ENCODE data around the gene ABCG2. TPM values are rescaled to one million over a fixed set of nuclear protein-coding genes. Genes with fewer than 3 reads are reported as not detected.

The ABCG2 gene
- total RNA-seq, 4 donors from 2014 or later: 1.1 to 5.0 (median 2.6) TPM

GRCh38 chr4:88075336-88075735, 83.1 kb downstream of the ABCG2 start:
- H3K9me3 ChIP-seq: peaks cover 0 to 9% (median 0%) of the 10 kb centered on the region in 3 donors
- no peak overlapping the region for H3K27ac ChIP-seq
- 81 to 82% methylated on average over 8 to 9 of the region's 9 CpGs for WGBS, 2 donors (ENCODE audit: low coverage in 1 of 2)
- H3K4me3 ChIP-seq: no peak overlapping the region
- ATAC-seq: no peak
- TF ChIP-seq POLR2A (IDR thresholded peaks at IDR 0.05): no peak
- TF ChIP-seq, protein P1, sequence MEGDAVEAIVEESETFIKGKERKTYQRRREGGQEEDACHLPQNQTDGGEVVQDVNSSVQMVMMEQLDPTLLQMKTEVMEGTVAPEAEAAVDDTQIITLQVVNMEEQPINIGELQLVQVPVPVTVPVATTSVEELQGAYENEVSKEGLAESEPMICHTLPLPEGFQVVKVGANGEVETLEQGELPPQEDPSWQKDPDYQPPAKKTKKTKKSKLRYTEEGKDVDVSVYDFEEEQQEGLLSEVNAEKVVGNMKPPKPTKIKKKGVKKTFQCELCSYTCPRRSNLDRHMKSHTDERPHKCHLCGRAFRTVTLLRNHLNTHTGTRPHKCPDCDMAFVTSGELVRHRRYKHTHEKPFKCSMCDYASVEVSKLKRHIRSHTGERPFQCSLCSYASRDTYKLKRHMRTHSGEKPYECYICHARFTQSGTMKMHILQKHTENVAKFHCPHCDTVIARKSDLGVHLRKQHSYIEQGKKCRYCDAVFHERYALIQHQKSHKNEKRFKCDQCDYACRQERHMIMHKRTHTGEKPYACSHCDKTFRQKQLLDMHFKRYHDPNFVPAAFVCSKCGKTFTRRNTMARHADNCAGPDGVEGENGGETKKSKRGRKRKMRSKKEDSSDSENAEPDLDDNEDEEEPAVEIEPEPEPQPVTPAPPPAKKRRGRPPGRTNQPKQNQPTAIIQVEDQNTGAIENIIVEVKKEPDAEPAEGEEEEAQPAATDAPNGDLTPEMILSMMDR (IDR thresholded peaks at IDR 0.05): no peak
- no peak for TF ChIP-seq EP300 (IDR thresholded peaks at IDR 0.05)
- no peak for TF ChIP-seq POLR2AphosphoS5 (IDR thresholded peaks at IDR 0.05)
- no peaks in the 10 kb centered on the region for H3K27me3 ChIP-seq
- H3K36me3 ChIP-seq: peaks cover 12 to 85% of the 10 kb centered on the region in 2 donors
- H3K4me1 ChIP-seq: no peaks in the 10 kb centered on the region

GRCh38 chr4:88070031-88070430, 88.4 kb downstream of the ABCG2 start:
- H3K36me3 ChIP-seq: peaks cover 5 to 99% of the 10 kb centered on the region in 2 donors
- ATAC-seq: no peak

GRCh38 chr4:88064410-88064809, 94.0 kb downstream of the ABCG2 start:
- H3K27ac ChIP-seq: no peak overlapping the region
- H3K9me3 ChIP-seq: peaks cover 0 to 9% (median 0%) of the 10 kb centered on the region in 3 donors
- H3K4me3 ChIP-seq: no peak overlapping the region
- peaks cover 0 to 9% (median 0%) of the 10 kb centered on the region in 3 donors for H3K4me1 ChIP-seq
- 86 to 90% methylated on average over 4 to 5 of the region's 6 CpGs for whole genome bisulfite sequencing, 2 donors (ENCODE audit: low coverage in 1 of 2)
- no peaks in the 10 kb centered on the region for H3K27me3 ChIP-seq
- no peak for ATAC-seq
- TF ChIP-seq, protein P1 (IDR thresholded peaks at IDR 0.05): no peak
- no peak for TF ChIP-seq POLR2A (IDR thresholded peaks at IDR 0.05)
- no peak for TF ChIP-seq EP300 (IDR thresholded peaks at IDR 0.05)
- TF ChIP-seq POLR2AphosphoS5 (IDR thresholded peaks at IDR 0.05): no peak
- peaks cover 5 to 90% of the 10 kb centered on the region in 2 donors for H3K36me3 ChIP-seq

More at GRCh38 chr4:88070031-88070430, 88.4 kb downstream of the ABCG2 start:
- H3K9me3 ChIP-seq: peaks cover 0 to 19% (median 0%) of the 10 kb centered on the region in 3 donors
- no peak overlapping the region for H3K27ac ChIP-seq
- no peaks in the 10 kb centered on the region for H3K27me3 ChIP-seq
- WGBS, 2 donors (ENCODE audit: low coverage in 1 of 2): 93 to 100% methylated on average over 1 of the region's 1 CpG
- H3K4me1 ChIP-seq: no peaks in the 10 kb centered on the region
- TF ChIP-seq, protein P1 (IDR thresholded peaks at IDR 0.05): no peak
- no peak for TF ChIP-seq EP300 (IDR thresholded peaks at IDR 0.05)
- TF ChIP-seq POLR2AphosphoS5 (IDR thresholded peaks at IDR 0.05): no peak
- TF ChIP-seq POLR2A (IDR thresholded peaks at IDR 0.05): no peak
- H3K4me3 ChIP-seq: no peak overlapping the region

DNA sequence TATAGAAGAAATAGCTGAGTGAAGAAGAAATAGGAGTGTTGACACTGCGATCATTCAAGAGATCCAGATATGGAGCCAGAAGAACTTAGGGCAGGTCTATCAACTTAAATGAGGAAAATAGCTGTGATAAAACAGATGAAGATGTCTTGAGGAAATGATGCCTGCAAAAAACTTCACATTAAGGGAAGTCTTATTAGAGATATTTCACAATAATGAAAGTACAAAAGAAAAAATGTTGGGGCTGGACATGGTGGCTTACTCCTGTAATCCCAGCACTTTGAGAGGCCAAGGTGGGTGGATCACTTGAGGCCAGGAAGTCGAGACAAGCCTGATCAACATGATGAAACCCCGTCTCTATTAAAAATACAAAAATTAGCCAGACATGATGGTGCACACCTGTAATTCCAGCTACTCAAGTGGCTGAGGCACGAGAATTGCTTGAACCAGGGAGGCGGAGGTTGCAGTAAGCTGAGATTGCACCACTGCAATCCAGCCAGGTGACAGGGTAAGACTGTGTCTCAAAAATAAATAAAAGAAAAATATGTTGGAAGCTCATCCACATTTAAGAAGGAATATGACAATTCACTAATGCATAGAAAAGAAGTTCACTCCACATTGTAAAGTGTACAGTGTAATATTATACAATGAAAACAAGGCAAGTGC, 94.7 kb downstream of the ABCG2 start:
- H3K9me3 ChIP-seq: peaks cover 0 to 9% (median 0%) of the 10 kb centered on the region in 3 donors

More for the DNA sequence above, 94.7 kb downstream of the ABCG2 start:
- WGBS, 2 donors (ENCODE audit: low coverage in 1 of 2): 84 to 89% methylated on average over 4 to 5 of the region's 5 CpGs
- no peak for ATAC-seq
- Histone ChIP-seq H3K36me3 (peaks cover 5 to 91% of the 10 kb centered on the region in 2 donors), H3K27ac (no peak overlapping the region), H3K27me3 (no peaks in the 10 kb centered on the region), H3K4me1 (peaks cover 0 to 9% (median 0%) of the 10 kb centered on the region in 3 donors), H3K4me3 (no peak overlapping the region)
- TF ChIP-seq POLR2A (IDR thresholded peaks at IDR 0.05): no peak
- TF ChIP-seq POLR2AphosphoS5 (IDR thresholded peaks at IDR 0.05): no peak
- TF ChIP-seq EP300 (IDR thresholded peaks at IDR 0.05): no peak
- TF ChIP-seq, protein P1 (IDR thresholded peaks at IDR 0.05): no peak
